Hematopoietic multipotent progenitor cell treated with erythropoietin and hydrocortisone succinate and interleukin-3 and kit ligand, for 8 days (in vitro differentiated cells): ENCODE results near the gene FANCE.
A peak's percentile ranks its signal among the peaks of the same experiment; 100 is the strongest.

Source experiments
- DNase-seq: peaks from one replicate; pipeline ENCODE4 v3.0.0-alpha.2; 2015

FANCE gene

DNA sequence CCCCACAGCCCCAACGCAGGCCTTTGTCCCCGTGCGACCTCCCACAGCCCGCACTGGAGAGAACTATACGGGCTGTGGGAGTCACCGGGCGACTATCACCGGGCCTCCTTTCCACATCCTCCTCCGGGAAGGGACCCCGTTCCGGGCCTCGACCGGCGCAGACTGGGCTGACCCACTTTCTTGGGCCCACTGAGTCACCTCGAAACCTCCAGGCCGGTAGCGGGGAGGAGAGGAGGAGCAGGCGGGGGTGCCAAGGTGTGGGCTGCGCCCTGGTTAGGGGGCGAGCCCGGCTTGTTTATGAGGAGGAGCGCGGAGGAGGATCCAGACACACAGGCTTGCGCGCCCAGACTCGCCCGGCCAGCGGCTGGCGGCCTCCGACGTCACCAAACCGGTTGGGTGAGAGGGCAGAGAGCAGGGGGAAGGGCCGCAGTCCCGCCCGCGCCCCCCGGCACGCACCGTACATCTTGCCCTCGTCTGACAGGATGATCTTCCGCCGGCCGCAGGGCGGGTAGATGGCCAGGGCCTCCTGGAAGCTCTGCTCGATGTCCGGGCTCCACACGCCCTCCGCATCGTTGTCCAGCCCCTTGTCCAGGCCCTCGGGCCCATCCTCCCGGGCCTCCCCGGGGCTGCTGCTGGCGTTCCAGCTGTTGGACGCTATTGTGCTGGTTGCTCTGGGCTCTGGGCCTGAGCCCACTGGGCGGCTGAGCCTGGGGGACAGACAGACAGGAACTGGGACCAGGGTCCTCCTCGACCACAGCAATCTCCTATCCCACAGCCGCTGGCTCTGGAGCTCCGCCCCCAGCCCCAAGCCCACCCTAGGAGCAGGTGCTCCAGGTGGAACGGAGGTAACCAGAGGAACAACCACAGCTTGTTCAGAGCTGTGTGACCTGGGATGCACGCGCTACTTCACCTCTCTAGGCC is 34.1 kb downstream of the FANCE start:
- no peak for DNase-seq

DNA sequence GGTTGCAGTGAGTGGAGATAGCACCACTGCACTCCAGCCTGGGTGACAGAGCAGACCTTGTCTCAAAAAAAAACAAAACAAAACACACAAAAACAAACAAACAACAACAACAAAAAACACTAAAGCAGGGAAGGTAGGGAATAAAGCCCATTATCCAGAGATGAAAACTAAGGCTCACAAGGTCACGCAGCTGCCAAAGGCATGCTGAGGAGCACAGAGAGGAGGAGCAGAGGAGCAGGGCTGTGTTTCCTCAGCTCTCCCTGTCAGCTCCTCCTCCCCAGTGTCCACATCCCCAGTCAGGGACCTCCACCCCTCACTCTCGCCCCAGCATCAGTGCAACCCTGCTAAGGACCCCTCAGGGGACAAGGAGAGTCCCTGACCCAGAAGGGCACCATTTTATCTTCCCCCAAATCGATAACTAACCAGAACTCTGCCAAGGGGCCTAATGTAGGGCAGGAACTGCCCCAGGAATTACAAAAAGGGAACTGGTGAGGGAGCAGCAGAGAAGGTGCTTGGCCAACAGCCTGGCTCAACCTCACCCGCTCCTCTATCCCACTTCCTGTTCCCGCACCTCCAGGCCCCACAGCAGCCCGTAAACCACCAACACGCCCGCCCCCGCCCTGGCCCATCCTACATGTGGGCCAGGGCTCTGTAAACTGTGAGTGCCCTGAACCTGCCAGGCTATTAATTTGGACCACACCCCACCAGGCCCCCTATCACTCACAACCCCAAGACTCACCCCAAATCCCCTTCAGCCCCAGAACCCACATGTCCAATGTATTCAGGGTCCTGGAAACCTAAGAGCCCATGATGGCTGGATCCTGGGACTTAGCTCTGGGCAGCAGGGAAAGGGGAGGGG is 35.7 kb downstream of the FANCE start:
- peak; percentile 64 for DNase-seq

DNA sequence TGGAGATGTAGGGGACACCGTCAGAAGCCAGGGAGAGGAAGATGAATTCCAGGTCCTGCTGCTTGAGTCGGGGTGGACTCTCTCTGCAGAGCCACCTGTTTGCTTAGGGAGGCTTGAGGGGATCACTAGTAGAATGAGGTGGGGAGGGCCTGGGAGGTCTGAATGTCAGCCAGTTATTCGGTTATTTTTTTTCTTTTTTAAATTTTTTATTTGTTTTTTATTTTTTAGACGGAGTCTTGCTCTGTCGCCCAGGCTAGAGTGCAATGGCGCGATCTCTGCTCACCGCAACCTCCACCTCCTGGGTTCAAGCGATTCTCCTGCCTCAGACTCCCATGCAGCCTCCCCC is 36.4 kb downstream of the FANCE start:
- DNase-seq = no peak

DNA sequence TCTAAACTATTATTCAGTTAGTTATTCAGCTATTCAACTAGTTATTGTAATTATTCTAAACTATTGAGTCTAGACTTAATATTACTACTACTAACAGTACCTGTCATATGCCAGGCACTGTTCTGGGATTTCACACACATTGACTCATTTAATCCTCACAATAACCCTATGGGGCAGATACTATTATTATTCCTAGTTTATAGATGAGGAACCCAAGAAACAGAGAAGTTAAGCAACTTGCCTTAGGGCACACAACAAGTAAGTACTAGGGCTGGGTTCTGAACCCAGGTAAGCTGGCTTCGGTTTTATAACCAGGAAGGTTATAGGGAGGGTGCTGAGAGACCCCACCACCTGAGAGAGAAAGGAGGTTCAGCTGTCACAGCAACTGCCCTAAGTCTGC is 36.9 kb downstream of the FANCE start:
- DNase-seq = no peak

DNA sequence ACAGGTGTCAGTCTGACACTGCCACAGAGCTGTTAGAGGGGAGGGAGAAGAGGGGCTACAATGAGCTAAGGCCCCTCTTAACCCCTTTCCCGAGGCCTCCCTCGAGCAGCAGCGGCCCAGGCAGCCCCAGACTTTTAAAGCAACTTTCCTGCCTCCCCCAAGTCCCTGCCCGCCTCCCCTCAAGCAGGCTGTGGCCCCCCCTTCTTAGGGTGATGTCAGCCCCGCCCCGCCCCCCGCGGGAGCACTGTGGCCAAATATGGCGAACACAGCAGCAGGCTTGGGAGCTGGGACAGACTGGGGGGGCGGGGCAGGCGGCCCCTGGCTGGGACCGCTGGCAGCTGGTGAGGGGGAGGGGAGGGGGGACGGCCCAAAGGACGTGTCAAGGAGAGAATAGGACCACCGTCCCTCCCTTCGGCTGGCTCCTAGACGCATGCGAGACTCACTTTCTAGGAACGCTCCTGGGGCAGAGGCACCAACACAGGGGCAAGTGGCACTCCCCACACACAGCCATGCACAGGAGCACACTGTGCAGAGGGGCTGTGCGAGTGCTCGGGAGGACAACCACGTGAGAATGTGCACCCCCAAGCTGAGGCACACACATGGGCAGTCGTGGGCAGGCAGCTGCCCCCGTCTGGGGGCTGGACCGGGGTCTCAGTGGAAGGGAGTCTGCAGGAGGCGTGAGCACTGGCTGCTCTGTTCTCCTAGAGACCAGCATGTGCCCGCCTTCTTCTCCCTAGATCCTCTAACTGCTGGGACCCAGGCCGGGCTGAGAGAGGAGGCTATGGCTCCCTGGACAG is 38.1 kb downstream of the FANCE start:
- no peak for DNase-seq

DNA sequence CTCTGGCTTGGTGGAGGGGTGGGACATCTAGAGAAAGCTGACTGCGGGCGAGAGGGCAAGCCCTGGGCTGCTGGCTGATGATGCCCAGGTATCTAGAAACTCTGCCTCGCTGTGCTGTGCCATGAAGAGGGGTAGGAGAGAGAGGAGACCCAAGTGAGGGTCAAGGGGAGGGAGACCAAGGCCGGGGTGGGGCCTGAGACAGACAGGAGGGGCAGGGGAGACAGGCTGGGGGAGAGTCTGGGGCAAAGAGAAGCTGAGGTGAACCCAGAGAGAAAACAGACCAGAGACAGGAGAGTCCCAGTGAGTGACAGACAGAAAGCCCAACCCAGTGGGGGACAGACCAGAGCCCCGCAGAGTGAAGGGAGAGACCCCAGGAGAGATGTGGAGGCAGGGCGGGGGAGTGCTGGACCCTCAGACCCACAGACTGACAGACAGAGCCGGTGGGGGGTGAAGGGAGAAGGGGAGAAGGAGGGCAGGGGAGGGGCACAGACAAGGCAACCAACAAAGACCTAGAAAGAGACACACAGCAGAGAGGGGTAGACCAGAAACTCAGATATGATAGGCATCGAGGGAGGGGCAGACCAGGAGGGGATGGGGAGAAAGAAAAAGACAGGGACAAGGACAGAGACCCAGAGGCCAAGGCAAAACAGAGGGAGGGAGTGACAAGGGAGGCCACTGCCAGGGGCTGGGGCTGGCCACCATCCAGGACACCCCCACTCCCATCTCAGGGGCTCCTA is 38.9 kb downstream of the FANCE start:
- no peak for DNase-seq

DNA sequence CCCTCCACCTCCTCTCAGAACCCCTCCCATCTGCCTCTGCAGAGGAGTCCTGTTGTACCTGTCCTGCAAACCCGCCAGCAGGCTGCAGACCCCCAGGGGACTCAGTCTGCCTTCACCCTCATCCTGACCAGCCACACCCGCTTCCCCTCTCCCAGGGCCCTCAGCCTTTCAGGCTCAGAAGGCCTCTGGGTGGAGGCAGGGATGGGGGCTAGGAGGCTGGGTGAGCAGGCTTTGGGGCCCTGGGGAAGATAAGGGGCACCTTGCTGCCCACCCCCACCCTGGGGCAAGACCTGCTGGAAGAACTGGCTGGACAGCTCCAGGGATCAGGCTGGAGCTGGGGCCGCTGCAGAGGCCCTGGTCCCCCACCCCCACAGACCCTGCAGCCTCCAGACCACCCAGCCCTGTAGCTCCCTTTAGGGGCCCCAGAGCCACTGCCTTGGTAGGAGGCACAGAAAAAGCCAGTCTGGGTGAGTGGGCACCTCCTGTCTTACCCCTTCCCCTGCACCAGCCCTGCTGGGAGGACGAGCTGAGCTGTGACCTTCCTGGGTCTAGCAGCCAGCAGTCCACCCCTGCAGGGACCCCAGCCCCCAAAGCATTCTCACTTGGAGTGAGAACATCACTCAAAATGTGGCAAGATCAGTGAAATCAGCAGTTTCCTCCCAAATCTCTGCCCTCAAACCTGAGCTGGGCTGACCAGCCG is 39.6 kb downstream of the FANCE start:
- no peak for DNase-seq

DNA sequence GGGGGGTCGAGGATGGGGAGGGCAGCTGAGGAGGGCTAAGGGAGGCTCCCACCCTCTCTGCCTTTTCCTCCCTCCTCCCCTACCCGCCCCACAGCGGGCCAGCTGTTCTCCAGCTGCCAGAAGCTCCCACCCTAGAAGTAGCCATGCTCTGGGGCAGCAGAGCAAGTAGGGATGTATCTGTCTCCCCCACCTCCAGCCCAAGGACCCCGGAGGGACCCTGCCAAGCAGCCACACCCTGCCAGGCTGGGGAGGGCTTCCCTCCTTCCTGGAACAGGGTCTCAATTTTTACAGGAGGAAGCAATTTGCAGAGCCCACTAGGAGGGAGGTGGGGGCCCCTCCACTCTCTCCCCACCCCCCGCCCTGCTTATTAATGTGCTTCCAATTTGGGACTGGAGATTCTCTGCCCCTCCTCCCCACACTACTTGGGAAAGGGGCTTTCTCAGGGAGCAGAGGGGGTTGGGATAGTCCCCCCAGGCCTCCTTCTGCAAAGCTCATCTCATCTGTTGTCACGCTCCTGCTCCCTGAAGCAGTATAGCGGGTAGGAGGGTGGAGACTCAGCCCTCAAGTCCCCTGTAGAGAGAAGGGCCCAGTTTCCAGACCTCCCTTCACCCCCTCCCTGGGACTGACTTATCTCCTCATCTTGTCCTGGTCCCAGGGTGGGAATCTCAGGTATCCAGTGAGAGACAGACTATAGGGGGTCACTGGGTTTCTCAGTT is 40.3 kb downstream of the FANCE start:
- no peak for DNase-seq

DNA sequence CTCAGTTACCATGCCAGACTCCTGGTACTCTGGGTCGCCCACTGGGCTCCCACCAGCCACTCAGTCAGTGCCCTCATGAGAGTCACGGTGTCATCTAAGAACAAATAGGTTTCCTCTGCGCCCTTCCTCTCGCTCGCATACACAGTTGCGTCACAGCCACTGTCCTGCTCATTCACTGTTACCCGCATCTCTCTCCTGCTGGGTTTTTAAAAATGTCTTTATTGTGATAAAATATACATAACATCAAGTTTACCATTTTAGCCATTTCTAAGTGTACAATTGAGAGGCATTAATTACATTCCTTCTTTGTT is 40.8 kb downstream of the FANCE start:
- no peak for DNase-seq

DNA sequence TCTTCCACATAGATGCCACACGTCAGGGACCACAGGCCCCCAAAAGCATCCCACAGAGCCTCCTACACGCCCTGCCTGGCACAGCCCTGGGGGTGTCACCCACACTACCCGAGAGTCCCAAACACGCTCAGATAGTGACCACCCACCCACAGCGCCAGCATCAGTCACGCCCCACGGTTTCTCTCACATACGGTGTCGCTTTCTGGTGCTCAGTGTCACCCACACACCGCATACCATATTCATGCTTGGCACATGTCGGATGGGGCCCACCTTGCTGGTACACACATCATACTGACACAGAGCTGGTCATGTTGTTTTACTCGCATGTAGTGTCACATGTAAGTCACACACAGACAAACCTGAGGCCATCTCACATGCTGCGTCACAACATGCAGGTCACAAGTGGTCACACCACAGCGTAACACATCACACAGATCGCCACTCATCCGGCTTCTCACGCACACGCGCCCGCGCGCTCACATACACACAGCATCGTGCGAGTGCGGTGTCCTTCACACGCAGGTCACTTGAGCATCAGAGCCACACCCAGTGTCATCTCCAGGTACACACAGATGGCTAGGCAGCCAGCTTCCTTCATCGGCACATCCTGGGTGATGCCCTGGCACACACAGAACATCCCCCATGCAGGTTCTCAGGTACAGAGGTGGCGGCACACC is 41.3 kb downstream of the FANCE start:
- DNase-seq = no peak

DNA sequence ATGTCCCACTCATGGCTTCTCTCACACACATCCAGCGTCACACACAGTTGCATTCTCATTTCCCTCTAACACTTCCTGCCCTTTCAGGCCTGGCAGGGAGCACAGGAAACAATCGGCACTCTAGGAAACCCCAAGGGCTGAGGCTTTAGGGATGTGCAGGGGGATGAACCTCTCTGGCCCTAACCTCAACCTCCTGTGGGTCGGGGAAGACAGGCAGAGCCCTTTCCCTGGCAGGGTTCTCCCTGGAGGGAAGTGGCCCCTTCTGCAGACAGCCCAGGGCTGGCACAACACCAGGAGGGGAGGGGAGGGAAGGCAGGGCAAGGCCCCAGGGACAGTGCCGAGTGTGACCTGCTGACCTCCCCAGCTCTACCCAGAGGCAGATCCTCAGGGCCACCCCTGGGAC is 42.0 kb downstream of the FANCE start:
- DNase-seq = no peak

DNA sequence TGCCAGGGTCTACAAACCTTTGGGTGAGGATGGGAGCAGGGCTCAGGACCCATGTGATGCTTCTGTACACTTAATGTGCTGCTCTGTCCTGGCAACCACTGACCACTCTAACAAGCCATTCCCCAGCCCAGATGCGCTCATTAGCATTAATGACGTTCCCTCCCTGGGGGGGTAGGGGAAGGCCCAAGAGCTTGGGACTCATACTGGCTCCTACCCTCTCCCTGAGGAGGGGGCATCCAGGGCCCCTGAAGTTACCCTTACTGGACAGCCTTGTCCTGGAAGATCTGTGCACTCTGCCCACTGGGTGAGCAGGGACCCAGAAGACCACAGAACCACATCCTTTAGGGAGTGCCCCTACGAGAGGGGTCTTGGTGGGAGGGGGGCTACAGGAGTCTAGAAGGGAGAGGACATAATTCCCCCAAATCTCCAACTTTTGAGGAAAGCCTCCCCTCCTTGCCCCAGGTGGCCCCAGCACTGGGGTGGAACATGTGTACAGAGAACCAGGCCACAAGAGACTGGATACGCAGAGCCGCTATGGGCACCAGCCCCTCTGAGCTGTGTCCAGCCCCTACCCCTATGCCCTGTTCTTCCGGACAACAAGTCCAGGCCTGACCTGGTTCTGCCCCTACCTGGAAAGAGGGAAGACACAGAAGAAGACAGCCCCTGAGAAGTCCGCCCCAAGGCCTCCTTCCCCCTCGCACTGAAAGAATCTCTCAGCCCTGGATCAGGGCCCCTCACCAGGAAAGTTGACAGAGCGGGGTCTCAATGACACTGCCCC is 43.3 kb downstream of the FANCE start:
- no peak for DNase-seq

DNA sequence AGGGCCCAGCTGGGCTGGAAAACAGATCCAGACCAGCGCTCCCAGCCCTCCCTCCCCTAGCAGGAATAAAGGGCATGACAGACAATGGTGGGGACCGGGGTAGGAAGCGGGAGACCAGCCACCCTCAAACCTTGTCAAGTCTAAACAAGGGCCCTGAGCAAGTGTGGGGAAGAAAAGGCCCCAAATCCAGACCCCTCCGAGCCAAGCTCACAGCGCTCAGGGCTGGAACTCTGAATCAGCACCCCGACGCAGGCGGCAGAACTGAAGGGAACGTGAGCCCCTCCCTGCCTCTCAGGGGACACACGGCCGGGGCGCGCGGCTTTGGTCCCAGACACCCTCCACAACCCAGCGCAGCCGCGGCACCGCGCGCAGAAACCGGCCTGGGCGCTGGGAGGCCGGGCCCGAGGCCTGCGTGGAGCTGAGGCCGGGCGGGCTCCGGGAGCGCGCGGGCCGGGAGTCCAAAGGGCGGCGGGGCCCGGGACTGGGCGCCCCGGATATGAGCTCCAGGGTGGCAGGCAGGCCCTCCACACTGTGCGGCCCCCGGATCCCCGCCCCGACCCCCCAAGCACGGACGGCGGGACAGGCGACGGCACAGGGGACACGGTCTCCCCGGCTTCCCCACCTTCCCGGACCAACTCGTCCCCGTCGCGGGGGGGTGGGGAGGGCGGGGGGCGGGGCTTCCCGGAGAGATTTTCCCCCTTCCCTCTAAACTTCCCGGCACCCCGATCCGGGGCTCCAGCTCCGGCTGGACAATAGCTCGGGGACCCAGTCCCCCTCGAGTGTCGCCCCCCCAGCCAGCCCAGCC is 44.1 kb downstream of the FANCE start:
- DNase-seq = no peak

DNA sequence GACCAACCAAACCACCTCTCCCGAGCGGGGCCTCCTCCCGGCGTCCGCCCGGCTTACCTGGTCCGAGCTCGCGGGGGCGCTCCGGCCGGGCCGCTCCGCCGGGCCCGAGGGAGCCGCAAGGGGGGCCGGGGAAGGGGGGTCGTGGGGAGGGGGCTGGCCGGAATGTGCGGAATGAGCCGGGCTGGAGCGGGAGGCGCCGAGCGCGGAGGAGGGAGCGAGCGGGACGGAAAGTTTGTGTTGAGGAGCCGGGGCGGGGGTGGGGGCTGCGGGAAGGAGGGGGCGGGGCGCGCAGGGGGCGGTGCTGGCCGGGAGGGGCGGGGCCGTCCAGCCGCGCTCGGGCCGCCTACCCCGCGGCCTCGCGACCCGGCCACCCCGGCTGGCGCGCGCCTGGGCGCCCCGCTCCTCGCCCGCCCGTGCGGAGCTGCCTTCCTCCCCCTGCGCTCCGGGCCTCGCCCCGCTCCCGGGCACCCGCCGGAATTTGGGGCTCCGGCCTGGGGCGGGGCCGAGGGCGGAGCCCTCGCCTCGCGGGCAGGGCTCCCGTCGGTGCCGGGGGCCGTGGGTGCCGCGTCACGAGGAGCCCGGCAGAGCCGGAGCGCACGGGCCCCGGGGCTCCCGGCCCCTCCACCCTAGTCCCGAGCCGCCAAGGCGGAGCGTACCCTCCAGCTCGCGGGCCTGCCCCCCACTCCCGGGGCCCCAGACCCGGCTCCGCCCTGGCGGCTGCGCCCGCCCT is 44.9 kb downstream of the FANCE start, which contains the start of gene TEAD3:
TEAD3 (minus strand) TSS at position 239 of the 730 bp plus-strand sequence.
- DNase-seq = peak; percentile 40

DNA sequence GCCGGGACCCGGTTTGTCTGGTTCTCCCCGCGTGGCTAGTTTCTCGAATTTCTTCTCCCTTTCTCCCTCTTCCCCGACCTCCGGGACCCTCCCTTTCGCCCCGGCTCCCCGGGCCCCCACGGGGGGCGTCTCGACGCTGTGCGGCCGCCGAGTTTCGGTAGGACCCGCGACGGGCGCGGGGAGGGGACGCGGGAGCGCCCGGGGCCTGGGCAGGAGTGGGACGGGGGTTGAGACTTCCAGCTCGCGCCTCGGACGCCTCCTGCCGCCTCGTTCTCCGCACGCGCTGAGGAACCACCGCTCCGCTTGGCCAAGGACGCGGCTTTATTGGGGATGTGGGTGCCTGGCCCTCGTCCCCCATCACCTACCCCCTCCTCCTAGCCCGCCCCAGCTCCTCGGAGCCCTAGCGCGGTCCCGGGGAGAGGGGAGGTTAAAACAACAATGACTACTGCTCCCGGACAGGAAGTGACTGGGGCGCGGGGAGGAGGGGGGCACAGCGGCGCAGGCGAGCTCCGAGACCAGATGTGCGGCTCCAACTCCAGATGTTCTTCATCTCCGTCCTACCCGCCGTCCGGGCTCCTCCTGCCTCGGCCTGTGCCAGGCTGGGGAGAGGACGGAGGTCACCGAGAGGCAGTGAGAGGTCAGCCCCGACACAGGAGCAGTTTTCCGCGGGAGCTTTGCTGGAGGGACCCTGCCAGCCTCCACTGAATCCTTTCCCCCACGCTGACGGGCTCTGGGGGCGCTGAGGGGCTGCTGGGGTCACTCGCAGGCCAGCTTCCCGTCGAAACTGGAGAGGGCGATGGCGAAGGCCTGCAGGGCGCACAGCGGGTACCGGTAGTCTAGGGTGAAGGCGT is 45.7 kb downstream of the FANCE start:
- no peak for DNase-seq

DNA sequence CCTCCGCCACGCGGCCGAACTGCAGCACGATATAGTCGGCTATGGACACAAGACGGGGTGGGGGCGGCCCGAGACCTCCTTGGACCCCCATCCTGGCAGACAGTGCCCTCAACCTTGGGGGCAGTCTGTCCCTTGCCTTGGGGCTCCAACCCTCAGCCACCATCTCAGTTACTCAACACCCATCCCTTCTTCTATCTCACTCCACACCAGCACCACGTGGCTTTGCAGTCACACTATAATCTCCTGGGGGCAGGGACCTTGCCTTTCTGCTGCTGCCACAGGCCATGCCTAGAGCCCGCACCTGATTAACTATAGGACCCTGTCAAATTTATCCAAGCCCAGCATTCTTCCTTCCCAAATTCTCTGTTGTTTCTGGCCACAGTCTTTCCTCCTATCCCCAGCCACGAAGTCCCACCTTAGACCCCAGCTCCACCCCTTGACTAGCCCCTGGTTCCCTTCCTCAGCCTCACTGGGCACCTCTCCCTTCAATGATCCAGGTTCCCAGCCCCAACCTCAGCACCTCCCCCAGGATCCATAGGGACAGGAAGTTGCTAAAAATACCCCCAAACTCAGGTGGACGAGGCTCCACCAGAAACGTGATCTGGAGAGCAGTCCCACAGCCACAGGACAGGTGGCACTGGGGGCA is 46.4 kb downstream of the FANCE start:
- DNase-seq = peak; percentile 58

DNA sequence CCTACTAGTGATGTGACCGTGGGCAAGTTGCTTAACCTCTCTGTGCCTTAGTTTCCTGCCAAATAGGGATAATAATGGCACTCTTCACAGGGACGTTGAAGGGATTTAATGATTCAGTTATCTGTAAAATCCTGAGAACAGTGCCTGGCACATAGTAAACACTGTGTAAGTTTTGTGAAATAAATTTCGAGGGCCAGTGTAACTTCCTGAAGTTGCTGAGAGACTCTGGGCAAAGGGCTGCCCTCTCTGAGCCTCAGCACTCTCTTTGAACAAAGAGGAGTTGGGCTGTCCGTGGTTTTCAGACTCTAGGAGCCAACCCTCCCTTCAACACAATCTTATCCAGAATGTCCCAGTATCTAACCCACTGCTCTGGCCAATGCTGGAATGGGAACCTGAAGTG is 47.2 kb downstream of the FANCE start:
- no peak for DNase-seq
